ENCODE results near the gene WIPI1.

- TF ChIP-seq CTCF (conservative IDR thresholded peaks at IDR 0.05; ENCODE audit: low read depth, low read length) (no peak), EZH2 (IDR thresholded peaks at IDR 0.05; ENCODE audit: borderline replicate concordance, low read depth, low read length, poor library complexity, severe bottlenecking) (no peak)
Measured at GRCh38 chr17:68456339-68457167, 743 bp downstream of the WIPI1 start.

Measured in A673 (cell line).